GM10266 (cell line): Measurements from ENCODE around the gene HHIPL1.

Experiments
- DNase-seq: peaks from one replicate; pipeline ENCODE4 v3.0.0; 2012; ENCODE audit errors: extremely low spot score
- TF ChIP-seq, protein P1 (sequence below): IDR thresholded peaks from 2 replicates; pipeline ENCODE4 v1.5.1; 2012; ENCODE audit warnings: mild to moderate bottlenecking, low read depth; ENCODE audit not compliant: control insufficient read depth, insufficient read depth; ENCODE audit errors: missing control alignments

The HHIPL1 gene

GRCh38 chr14:99630202-99630601 lies 14.7 kb upstream of the HHIPL1 start:
- DNase-seq = no peak
- TF ChIP-seq, protein P1, sequence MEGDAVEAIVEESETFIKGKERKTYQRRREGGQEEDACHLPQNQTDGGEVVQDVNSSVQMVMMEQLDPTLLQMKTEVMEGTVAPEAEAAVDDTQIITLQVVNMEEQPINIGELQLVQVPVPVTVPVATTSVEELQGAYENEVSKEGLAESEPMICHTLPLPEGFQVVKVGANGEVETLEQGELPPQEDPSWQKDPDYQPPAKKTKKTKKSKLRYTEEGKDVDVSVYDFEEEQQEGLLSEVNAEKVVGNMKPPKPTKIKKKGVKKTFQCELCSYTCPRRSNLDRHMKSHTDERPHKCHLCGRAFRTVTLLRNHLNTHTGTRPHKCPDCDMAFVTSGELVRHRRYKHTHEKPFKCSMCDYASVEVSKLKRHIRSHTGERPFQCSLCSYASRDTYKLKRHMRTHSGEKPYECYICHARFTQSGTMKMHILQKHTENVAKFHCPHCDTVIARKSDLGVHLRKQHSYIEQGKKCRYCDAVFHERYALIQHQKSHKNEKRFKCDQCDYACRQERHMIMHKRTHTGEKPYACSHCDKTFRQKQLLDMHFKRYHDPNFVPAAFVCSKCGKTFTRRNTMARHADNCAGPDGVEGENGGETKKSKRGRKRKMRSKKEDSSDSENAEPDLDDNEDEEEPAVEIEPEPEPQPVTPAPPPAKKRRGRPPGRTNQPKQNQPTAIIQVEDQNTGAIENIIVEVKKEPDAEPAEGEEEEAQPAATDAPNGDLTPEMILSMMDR = no peak

DNA sequence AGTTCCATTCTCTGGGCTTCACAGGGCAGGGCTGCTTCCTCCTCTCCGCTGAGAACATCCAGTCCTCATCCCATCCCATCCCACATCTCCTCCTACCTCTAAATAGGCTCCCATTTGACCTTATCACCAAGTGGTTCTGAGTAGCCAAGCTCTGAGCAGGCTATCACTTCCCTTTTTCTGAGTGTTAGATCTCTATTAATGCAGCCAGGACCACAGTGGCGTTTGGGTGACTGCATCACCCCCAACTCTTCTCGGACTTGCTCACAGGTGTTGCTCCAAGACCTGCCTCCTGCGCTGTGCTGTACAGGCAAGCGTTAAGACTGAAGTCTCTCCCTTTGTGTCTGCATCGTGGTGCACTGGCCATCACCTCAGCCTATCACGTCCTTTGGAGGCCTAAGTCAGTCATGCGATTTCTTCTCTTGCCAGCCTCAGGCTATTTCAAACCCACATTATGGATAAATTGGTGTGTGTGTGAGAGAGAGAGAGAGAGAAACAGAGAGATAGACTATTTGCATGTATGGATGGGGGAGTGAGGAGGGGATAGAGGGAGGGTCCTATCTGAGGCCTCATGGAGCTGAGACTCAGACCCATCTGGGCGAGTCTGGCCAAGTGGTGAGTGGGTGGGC lies 12.4 kb upstream of the HHIPL1 start:
- TF ChIP-seq, protein P1 = no peak
- DNase-seq = no peak

DNA sequence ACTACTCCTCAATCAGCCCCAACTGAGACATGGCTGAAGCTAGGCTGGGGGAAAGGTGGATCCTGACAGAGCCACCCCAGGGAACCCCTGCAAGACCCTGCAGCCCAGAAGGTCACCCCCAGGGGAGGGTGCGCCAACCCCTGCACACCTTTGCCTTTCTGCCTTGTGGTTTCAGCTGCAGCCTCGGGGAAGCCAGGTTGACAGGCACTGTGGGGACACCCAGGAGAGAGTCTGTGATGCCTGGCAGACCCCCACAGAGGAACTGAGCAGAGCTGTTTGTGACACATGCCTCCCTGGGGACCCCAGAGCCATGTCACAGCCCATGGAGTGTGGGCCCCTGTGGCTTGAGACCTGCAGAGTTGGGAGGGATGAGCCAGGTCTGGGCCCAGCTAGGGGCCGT lies 11.8 kb upstream of the HHIPL1 start:
- DNase-seq = no peak
- TF ChIP-seq, protein P1 = no peak

DNA sequence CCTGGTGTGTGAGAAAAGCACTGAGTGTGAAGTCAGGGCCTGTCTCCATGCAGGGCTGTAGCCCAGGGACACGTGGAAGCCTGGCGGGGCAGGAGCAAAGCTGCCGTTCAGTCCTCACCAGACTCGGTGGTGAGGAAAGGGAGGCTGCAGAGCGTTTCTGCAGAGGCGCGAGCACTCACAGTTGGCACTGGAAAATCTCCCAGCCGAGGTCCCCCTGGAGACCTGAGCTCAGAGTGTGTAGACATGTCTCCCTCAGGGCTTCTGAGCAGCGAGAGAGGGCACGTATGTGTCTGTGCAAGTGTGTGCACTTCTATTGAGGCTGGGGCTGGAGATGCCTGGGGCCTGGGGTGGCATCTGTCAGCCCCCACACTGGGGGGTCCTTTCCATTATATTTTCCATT lies 11.0 kb upstream of the HHIPL1 start:
- no peak for DNase-seq
- TF ChIP-seq, protein P1 = no peak

GRCh38 chr14:99634443-99634842 lies 10.5 kb upstream of the HHIPL1 start:
- TF ChIP-seq, protein P1 = no peak
- DNase-seq = no peak

DNA sequence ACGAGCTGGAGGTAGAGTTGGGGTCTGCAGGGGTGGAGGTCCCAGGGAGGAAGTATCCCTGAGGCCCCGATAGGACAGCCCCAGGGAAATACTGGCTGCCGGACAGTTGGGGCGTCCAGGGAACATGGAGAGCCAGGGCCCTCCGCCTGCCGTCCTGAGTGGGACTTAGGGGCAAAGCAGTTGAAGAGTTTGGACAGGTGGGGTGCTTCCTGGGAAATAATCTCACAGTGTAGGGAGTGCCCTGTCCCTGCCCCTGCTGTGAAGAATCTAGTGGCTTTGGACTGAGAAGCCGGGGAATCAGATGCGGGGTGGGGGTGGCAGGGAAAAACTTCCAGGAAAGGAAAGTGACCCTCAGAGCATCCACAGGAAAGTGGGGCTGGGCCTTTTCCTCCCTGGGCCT lies 9.8 kb upstream of the HHIPL1 start:
- TF ChIP-seq, protein P1 = no peak
- DNase-seq = no peak

DNA sequence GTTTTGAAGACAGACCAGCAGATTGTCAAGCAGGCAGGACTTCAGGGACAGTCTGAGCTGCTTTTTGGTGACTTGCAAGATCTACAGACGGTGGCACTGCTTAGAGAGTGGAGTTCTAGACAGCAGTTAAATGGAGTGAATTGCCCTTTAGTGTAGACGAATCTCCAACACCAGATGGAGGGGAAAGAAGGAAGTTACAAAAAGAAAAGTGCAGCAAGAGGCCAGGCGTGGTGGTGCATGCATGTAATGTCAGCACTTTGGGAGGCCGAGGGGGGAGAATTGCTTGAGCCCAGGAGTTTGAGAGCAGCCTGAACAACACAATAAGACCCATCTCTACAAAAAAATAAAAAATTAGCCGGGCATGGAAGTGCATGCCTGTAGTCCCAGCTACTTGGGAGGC lies 8.4 kb upstream of the HHIPL1 start:
- TF ChIP-seq, protein P1 = no peak
- no peak for DNase-seq
